GM18499 (cell line): ENCODE measurements around the gene COX6B1.
"Not testable (repeated sequence)": the region's sequence is repeated elsewhere in the genome, so short reads cannot be mapped to it uniquely, and the experiment has no call there.

Experiments used
- ATAC-seq: cut with Tn5 transposase; IDR thresholded peaks from one replicate; pipeline ENCODE4 v1.9.1; 2021; ENCODE audit warnings: moderate number of reproducible peaks; ENCODE audit not compliant: insufficient read depth, unreplicated experiment

Gene COX6B1

DNA sequence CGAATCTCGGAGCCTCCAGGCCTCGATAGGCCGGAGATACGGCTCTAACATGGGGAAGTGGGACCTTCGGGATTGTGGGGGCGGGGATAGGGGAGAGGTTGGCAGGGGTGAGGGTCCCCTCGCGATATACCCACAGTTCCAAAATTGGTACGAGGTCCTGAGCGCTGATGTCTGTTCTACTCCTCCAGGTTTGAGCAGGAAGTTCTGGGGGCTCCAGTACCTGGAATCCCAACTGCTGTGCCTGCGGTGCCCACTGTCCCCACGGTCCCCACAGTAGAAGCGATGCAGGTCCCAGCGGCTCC is 18.8 kb upstream of the COX6B1 start:
- no peak for ATAC-seq

DNA sequence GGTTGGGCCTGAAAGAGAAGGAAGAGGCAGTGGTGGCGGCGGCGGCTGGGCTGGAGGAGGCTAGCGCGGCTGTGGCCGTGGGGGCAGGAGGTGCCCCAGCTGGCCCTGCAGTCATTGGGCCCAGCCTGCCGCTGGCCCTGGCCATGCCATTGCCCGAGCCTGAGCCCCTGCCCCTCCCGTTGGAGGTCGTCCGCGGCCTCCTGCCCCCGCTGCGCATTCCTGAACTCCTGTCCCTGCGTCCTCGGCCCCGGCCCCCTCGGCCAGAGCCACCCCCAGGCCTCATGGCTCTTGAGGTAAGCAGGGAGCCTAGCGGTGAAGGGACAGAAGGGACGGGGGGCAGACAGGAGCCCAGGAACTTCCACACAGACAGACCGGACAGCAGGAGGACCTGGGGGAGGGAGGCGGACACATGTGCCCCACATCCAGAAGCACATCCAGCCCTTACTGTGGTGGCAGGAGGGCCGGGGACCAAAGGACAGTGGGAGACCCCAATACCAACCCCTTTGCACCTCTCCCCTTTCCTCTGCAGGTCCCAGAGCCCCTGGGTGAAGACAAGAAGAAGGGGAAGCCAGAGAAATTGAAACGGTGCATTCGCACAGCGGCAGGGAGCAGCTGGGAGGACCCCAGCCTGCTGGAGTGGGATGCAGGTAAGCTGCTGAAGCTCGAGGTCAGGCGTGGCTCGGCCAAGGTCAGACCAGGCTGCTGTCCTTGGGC is 14.2 kb upstream of the COX6B1 start:
- no peak for ATAC-seq

- ATAC-seq, result no peak
Measured at GRCh38 chr19:35636651-35637050, 11.5 kb upstream of the COX6B1 start.

DNA sequence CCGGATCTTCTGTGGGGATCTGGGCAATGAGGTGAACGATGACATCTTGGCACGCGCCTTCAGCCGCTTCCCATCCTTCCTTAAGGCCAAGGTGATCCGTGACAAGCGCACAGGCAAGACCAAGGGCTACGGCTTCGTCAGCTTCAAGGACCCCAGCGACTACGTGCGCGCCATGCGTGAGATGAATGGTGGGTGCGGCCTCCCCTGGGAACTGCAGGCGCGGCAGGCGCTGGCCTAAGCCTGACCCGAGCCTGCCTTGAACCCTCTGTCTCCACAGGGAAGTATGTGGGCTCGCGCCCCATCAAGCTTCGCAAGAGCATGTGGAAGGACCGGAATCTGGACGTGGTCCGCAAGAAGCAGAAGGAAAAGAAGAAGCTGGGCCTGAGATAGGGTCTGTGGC is 11.0 kb upstream of the COX6B1 start:
- ATAC-seq, result no peak

- ATAC-seq, result no peak
Measured at GRCh38 chr19:35639321-35639639, 8.8 kb upstream of the COX6B1 start.

DNA sequence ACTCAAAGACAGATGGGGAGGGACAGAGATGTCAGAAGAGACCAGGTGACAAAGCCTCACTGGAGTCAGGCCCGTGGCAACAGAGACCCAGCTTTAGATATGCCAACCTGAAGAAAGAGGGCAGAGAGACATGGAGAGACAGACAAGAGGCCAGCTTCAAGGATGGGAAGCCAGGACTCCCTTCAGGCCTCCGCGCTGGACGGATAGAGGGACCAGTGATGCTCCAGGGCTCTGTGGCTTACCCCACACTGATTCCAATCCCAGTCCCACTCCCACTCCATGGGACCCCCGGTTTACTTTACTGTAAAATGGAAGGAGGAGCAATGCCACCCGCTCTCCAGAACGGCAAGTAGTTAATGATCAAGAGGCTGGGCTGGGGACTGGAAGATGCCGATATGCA is 8.3 kb upstream of the COX6B1 start:
- ATAC-seq, result no peak

GRCh38 chr19:35641515-35642151 is 6.5 kb upstream of the COX6B1 start, which contains the start of gene ETV2:
ETV2 (plus strand) TSS chr19:35641745; CDS start chr19:35642461, 716 bp downstream.
- ATAC-seq, result no peak

GRCh38 chr19:35642312-35642711 is 5.8 kb upstream of the COX6B1 start:
- no peak for ATAC-seq

DNA sequence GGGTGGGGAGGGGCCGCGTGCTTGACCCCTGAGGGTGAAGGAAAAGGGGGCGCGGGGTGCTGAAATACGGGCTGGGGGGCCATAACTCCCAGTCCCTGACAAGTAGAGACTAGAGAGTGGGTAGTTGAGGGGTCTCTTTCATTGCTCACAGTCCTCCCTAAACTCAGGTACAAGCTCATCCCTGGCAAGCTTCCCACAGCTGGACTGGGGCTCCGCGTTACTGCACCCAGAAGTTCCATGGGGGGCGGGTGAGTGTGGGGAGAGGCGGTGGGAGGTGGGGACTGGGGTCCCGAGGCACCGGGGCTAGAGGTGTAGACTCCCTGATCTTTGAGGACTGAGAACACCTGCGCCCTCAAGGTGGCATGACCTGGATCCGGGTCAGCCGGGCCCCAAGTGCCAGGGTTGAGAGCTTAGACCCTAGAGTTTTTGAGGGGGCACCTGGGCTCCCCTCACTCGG is 5.3 kb upstream of the COX6B1 start:
- no peak for ATAC-seq

GRCh38 chr19:35643255-35644205 is 4.6 kb upstream of the COX6B1 start:
- no peak for ATAC-seq

DNA sequence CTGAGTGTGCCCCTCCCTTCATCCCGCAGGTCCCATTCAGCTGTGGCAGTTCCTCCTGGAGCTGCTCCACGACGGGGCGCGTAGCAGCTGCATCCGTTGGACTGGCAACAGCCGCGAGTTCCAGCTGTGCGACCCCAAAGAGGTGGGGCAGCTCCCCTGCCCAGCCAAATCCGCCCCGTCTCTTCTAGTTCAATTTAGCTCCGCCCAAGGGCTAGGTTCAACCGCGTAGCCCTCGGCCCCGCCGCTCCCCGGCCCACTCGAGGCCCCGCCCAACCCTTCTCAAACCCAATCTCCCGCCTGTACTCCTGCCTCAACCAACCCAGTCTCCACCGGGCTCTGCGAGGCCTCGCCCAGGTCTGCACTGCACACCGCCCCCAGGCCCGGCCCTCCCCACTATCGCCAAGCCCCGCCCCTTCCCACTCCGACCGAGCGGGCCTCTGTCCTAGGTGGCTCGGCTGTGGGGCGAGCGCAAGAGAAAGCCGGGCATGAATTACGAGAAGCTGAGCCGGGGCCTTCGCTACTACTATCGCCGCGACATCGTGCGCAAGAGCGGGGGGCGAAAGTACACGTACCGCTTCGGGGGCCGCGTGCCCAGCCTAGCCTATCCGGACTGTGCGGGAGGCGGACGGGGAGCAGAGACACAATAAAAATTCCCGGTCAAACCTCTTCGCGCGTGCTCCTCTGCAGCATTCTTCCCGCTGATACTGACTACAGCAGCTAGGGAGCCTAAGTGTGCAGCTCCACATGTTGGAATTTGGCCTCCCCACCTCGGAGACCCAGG is 3.7 kb upstream of the COX6B1 start:
- peak; percentile 35 for ATAC-seq

GRCh38 chr19:35644987-35645679 is 3.0 kb upstream of the COX6B1 start:
- no peak for ATAC-seq

DNA sequence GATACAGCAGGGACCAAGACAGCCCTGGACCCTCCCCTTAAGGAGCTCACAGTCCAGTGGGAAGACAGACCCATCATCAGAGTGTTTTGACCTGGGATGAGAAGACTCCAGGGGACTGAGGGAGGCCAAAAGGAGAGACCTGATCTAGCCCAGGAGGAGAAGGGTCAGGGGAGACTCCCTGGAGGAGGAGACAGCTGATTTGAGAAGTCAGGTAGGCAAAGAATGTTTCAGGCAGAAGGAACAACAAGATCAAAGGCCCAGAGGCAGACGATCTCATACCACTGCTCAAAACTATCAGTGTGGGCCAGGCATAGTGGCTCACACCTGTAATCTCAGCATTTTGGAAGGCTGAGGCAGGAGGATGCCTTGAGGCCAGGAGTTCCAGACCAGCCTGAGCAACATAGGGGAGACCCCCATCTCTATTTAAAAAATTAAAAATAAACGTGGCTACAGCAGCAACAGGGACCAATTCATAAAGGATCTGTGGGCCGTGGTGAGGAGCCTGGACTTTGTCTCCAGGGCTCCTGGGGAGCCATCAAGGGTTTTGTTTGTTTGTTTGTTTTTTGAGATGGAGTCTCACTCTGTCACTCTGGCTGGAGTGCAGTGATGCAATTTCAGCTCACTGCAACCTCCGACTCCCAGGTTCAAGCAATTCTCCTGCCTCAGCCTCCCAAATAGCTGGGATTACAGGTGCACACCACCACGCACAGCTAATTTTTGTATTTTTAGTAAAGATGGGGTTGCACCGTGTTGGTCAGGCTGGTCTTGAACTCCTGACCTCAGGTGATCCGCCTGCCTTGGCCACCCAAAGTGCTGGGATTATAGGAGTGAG is 2.2 kb upstream of the COX6B1 start:
- ATAC-seq, result no peak

DNA sequence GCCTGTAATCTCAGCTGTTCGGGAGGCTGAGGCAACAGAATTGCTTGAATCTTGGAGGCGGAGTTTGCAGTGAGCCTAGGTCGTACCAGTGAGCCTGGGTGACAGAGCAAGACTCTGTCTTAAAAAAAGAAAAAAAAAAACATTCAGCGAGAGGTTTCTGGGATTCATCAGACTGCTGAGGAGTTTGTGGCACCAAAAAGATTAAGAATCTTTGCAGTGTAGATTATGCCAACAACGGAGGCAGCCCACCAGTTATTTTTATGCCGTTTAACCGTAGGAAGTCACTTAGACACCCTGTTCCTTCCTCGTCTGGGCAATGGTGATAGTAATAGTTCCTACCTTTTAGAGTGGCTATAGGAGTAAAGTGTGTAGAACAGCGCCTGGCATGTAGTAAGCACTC is 2.5 kb downstream of the COX6B1 start:
- ATAC-seq, result no peak

- not testable (repeated sequence) for ATAC-seq
Measured at GRCh38 chr19:35654828-35655227, 6.7 kb downstream of the COX6B1 start.

DNA sequence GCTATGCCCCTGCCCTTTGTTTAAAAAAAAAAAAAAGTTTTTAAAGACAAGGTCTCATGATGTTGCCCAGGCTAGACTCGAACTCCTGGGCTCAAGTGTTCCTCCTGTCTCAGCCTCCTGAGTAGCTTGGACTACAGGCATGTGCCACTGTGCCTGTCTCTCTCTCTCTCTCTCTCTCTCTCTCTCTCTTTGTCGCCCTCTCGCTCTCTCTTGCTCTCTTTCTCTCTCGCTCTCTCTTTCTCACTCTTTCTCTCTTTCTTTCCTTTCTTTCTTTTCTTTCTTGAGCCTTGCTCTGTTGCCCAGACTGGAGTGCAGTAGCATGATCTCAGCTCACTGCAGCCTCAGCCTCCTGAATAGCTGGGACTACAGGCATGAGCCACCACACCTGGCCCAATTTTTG is 7.5 kb downstream of the COX6B1 start:
- ATAC-seq, result no peak

DNA sequence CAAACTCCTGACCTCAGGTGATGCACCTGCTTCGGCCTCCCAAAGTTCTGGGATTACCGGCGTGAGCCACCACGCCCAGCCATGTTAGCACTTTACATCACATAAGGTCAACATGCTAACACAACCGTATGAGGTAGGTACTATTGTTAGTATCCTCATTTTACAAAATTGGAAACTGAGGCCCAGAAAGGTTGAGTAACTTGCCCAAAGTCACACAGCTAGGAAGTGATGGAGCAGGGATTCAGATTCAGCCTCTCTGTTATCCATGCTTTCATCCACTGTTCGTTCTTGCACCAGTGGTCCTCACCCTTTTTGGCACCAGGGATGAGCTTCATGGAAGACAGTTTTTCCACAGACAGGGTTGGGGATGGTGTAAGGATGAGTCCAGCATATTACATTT is 8.6 kb downstream of the COX6B1 start:
- ATAC-seq, result no peak

DNA sequence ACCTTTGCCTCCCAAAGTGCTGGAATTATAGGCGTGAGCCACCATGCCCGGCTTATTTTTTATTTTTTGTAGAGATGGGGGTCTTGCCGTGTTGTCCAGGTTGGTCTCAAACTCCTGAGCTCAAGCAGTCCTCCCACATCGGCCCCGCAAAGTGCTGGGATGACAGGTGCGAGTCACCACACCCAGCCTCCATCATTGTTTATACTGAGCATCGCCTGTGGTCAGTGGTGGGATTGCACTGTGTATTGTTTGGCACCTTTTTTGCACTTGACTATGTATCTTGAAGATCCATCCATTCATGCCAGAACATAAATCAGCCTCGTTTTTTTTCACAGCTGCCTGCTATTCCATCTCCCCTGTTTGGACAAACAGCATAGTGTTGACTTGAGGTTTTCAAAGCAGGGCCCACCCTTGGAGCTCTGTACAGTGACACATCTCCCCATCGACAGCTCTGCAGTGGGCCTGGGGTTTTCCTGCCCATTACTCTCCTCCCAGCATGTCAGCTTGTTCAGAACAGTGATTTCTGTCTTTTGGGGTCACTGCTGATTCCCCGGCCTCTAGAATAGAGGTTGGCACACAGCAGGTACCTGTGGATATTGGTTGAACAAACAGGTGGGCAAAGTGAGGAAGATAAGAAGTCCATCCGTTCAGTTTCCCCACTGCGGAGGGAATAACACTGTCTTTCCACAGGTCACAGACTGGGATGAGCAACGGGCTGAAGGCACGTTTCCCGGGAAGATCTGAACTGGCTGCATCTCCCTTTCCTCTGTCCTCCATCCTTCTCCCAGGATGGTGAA is 10.0 kb downstream of the COX6B1 start:
- no peak for ATAC-seq
